Measurements from ENCODE around the gene NTSR1. TPM values are rescaled to one million over a fixed set of nuclear protein-coding genes. Genes with fewer than 3 reads are reported as not detected.
"Not testable (repeated sequence)": the region's sequence is repeated elsewhere in the genome, so short reads cannot be mapped to it uniquely, and the experiment has no call there.

Gene NTSR1
- total and polyA plus RNA-seq, 2 of the 13 experiments (the other 11 are each of a cell fraction or from before 2014, with no cell fraction given) = 0.09 to 0.12 TPM

GRCh38 chr20:62683660-62684322 lies 24.8 kb upstream of the NTSR1 start:
- H3K36me3 ChIP-seq (replicated peaks in 1 of 2; ENCODE audit: control insufficient read depth in 1 of 2, insufficient read depth in 2 of 2, low read length in 2 of 2); H3K4me3 ChIP-seq (replicated peaks in 1 of 3; ENCODE audit: insufficient read depth in 1 of 3, low read depth in 2 of 3, low read length in 3 of 3); ATAC-seq; H3K4me2 ChIP-seq (ENCODE audit: low read depth, low read length); DNase-seq (ENCODE audit: low spot score); CTCF ChIA-PET (ENCODE audit: low intra/inter-chr PET ratio, low total read pairs); H3K9ac ChIP-seq (ENCODE audit: insufficient read depth, low read depth, low read length); BruUV-seq (replicated peaks); H2AFZ ChIP-seq (ENCODE audit: low read length); H3K4me1 ChIP-seq (ENCODE audit: insufficient read depth, low read length); H3K79me2 ChIP-seq (ENCODE audit: insufficient read depth, low read length); FAIRE-seq; intact Hi-C loops (cut with micrococcal nuclease; ENCODE audit: unreplicated experiment); H3K27ac ChIP-seq (ENCODE audit: extremely low read length, insufficient read depth, low read length); POLR2A ChIA-PET; H4K20me1 ChIP-seq (ENCODE audit: insufficient read depth, low read length); TF ChIP-seq USF2 (CRISPR knock-in tag; IDR thresholded peaks at IDR 0.05; ENCODE audit: borderline replicate concordance): not testable (repeated sequence)
- peaks cover 15 to 83% of the 10 kb centered on the region in 2 experiments; a peak in 4 of 5 replicates for H3K27me3 ChIP-seq (ENCODE audit: control insufficient read depth in 1 of 2, insufficient read depth in 2 of 2, low read length in 2 of 2)
- TF ChIP-seq CEBPB (IDR thresholded peaks at IDR 0.05; ENCODE audit: borderline replicate concordance, low read depth, low read length) = peak; percentile 12; the same call in 1 of the 2 replicates
- peak; percentile 19; the same call in 1 of the 2 replicates for TF ChIP-seq RAD51 (IDR thresholded peaks at IDR 0.05; ENCODE audit: borderline replicate concordance)
- 0 out of 2 replicates have a peak, but pooled peaks have one; percentile 13 for TF ChIP-seq RXRA (CRISPR knock-in tag; IDR thresholded peaks at IDR 0.05)
- 0 out of 2 replicates have a peak, but pooled peaks have one; percentile 29 for TF ChIP-seq ZNF225 (CRISPR knock-in tag; IDR thresholded peaks at IDR 0.05)
- 0 out of 2 replicates have a peak, but pooled peaks have one; percentile 28 for TF ChIP-seq MTA1 (CRISPR knock-in tag; IDR thresholded peaks at IDR 0.05; ENCODE audit: borderline replicate concordance)
- TF ChIP-seq USF2 (IDR thresholded peaks at IDR 0.05; ENCODE audit: low read depth, low read length) = peak; percentile 57; the same call in 1 of the 2 replicates
- in situ Hi-C loops (cut with HindIII; ENCODE audit: extremely low pct_ligation_motif_present, low pct_unique_long_range_greater_than_20kb) = loop anchor here (10.0 kb wide), 1 partner anchor 91 kb away; no protein-coding TSS in a partner anchor
- H3K9me3 ChIP-seq (ENCODE audit: low read length) = peaks cover 14% of the 10 kb centered on the region
- 88% methylated on average over 52 of the region's 52 CpGs for WGBS (ENCODE audit: low lambda C conversion rate)
